Stimulated activated naive CD4-positive, alpha-beta T cell treated with Interleukin-2 at 50 U/mL for 16 hours (primary cell): ENCODE data around the gene DNAH17.
A peak's percentile ranks its signal among the peaks of the same experiment; 100 is the strongest.

Source experiments
- DNase-seq: peaks from one replicate; lab custom pipeline; 2025; lab: John Stamatoyannopoulos, UW

DNAH17 gene

DNA sequence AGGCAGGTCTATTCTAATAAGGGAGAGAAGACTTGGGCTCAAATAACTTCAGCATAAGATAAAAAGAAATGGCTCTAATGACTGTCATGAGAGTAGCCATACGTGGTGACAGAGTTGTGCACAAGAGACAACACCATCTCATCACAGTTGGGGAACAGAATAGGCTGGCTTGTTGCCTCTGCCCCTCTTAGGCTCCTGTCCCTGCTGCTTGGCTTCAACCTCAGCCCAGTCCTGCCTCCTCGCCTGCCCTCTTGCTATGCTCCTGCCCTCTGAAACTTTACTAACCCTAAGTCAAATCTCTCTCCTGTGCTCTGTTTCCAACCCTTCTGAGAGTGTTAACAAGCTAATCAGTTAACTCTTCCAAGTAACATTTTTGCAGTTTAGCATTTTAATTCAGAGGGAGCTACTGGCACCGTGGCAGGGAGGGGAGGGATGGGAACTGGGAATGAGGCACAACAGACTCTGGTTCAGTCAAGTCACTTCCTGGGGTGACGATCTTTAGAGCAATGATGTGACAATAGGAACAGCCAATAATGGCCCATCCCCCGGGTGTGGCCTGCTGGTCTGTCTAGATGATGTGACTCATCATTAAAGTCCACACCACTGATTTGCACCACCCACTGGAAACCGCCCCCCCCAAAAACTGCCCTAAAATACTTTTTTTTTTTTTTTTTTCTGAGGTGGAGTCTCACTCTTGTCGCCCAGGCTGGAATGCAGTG lies 35.5 kb downstream of the DNAH17 start:
- no peak for DNase-seq

DNA sequence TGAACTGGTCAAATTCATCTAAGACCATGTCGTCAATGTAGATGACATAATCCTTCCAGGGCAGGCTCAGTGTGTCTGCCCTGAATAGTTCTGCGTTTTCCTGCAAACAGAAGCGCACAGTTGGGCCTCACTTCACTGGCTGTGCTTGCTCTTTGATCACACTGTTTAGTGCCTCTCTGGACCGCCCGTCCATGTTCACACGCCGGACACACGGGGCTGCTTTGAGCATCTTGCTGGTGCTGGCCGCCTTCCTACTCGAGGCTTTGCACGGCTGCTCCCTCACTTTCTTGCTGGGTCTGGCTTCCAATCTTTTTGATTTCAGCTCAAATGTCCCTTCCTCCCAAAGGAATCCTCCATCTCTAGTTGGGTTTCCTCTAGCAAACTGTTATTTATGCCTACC lies 37.4 kb downstream of the DNAH17 start:
- DNase-seq, result no peak

DNA sequence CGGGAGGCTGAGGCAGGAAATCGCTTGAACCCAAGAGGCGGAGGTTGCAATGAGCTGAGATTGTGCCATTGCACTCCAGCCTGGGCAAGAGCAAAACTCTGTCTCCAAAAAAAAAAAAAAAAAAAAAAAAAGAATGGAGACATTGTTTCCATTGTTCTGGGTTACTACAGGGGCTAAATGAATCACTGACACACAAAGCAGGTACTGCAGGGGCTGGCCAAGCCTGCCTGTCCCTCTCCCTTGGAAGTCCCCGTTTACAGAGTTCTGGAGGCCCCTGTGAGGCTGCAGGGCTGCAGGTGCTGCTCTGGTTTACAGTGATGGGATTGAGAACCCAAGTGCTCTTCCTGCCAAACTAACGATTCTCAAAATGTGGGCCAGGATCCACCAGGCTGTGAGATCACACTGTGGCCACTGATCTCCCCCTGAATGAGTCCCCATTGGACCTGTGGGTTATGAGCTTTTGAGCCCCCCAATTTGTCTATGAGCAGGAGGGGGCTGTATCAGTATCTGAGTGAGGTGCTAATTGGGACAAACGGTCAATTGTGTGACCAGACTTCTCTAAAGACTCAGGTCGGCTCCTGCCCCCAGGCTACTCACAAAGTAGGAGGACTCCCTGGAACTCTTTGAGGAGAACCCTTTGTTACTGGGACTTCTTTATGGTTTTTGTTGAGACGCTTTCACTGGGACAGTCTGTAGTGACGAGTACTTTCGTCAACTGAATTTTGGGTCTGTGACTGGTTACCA lies 39.0 kb downstream of the DNAH17 start:
- no peak for DNase-seq

DNA sequence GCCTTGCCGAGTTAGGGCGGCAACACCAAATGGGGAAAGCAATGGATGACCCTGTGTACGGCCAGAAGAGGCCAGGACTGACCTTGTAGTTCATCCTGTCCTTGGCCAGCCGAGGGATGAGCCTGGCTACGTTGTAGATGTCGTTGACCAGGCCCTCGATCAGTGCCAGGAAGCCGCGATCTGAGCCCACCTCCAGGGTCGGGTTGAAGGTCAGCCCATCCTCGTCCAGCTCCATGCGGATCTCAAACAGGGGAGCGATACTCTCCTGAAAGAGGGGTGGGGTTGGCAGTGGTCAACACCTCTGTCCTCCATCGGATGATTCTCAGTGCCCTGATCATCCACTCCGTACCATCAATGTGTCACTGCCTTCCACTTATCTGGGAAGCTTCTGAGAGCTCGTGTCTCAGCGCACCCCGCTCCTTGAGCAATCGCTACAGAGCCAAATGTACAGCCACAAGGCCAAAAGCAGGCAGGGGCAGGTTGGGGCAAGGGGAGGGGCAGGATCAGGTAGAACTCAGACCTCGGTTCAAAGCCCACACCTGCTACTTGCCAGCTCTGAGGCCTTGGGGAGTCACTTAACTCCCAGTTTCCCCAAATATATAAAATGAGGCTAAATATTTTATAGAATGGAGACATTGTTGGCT lies 39.9 kb downstream of the DNAH17 start:
- DNase-seq, result no peak

DNA sequence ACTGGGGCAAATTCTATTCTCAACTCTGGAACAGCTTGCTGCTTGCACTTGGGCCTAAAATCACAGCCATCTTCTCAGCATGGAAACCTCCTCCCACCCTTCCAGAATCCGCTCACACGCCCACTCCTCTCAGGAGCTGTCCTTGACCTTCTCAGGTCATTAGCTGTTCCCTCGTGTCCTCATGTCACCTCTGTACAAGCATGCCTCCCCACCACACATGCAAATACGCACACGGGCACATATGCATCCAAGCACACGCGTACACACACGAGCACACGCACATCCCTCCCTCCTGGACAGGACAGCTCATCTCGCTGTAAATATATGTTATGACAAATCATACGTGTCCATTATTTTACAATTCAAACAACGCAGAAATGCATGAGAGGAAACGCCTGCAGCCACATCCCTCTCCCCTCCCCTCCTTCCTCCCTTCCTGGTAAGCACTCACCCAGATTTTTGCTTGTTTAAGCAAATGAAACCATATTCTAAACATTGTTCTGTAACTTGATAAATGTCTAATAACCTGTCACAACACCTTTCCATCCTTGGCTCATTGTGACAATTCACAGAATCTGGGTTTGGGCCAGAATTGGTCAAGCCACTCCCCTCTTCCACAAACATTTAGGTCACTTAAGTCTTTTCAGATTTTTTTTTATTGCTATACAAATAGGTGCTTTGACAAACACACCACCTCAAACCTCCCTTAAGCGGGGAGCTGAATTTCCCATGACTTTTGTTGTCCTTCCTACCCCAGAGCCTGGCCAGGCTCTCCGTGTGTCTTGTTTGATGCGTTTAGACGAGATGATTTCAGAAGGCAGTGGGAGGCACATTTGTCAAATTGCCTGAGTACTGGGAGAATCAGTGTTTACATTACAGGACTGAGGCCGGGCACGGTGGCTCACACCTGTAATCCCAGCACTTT lies 41.7 kb downstream of the DNAH17 start:
- DNase-seq, result no peak

DNA sequence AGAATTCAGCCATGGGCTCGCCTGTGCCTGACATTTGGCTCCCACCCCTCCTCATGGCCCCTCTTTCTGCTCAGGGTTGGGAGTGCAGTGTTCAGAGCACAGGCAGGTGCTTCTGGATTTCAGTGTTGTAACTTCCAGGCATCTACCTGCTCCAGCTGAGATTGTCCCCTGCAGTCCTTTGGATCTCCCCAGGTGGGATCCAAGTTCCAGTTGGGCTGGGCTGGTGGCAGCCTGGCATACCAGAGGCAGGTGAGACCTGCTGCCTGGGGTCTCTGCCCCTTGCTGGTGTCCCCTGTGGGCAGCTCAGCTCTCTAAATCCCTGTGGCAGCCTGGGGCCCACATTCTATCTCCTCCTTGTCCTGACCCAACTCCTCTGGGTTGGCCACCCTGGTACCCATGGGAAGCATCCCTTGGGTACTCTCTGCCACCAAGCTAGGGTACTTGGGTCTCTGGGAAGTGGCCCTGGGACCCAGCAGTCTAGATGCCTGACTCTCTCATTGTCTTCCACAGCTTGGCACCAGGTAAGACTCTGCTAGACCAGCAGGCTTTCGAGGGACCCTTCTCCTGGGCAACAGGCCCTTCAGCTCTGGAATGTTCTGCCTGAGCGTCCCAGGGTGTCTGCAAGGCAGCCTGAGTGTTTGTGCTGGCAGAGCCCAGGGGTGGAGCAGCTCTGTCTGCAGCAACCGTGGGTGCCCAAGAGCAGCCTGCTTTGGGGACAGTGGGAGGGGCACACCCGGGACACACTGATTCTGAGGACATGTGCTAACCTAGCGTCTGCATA lies 42.5 kb downstream of the DNAH17 start:
- DNase-seq, result no peak

DNA sequence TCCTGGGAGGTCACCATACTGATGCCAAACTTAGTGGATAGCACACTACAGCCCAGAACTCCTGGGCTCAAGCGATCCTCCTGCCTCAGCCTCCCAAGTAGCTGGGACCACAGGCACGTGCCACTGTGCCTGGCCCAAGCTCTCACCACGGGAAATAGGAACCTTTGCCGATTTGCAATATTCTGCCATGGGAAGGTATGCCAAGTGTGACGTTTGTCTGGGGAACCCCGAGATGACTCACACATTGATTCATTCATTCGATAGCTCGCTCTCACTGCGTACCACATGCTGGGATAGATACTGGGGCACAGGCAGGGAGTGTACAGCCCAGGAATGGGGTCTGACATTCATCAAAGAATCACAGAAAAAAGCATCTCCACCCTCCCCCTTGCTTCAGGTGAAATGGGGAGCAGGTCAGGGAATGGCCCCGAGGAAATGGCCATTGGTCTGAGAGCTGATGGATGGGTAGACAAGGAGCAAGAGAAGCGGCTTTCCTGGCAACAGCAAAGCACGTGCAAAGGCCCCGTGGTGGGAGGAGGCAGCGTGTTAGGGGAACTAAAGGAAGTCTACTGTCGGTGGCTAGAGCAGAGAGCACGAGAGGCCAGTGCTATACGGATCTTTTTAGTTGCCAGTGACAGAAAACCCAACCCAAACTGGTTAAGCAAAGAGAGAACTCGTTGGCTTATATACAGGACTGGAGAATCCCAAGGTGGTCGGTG lies 44.1 kb downstream of the DNAH17 start:
- DNase-seq, result peak; percentile 12

DNA sequence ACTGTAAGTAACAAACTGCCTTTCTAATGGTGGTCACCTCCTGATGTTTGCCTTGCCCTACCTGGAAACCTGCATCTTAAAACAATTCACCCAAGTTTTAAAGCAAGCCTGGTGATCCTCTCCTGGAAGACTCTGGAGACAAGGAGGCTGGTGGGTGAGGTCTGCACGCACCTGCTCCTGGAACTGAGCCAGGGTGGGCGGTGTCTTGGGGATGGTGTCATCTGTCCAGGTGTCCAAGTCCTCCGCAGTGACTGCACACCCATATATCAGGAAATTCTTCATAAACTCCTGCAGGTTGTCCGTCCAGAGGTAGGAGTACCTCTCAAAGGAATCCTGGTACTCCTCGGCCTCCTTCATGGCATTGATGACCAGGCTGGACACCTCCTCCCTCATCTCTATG lies 44.9 kb downstream of the DNAH17 start:
- no peak for DNase-seq

DNA sequence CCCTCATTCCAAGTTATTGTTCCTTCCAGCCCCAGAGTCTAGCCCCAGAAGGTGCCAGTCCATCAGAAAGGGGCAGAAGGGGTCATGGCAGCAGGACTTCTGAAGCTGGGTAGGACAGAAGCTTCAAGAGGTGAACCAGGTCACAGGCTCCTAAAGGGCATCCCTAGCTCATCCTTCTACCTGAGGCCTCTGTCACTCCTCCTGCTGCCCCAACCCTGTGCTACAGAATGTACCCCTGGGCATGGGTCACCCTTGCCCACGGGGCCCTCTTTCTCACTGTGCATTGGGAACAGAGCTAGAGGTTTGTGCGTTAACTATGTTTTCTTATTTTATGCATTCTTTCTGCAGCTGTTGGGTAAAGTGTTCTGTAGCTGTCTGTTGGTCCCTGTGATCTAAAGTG lies 46.5 kb downstream of the DNAH17 start:
- no peak for DNase-seq

DNA sequence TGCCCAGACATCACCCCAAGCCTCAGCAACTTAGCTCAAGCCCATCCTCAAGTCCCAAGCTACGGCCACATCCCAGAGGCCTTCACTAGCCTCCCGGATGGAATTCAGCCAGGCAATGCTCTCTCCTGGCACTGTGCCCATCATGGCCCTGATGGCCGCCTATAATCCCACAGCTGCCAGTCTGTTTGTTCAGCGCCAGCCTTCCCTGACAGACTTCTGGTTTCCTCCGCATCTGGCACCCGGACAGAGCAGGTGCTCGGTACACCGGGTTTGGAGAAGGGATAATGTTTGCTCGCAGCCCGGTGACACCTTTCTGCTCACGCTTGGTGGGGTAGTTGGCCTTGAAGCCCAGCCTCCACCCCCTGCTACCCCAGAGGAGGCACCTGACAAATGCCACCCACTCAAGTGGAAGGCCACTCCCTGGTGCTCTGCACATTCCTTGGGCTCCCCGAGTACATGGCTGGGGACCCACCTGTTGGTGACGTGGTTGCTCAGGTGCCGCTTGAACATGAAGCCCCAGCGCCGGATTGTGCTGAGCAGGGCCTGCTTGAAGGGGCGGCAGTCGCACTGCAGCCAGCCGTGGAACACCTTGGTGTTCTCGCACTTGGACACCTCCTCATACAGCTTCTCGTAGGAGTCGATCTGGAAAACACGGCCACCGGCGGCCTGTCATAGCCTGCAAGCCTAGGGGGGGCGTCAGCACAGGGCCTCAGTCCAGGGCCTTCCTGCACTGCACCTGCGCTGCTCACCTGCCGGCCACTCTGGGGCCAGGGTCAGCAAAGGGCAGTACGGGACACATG lies 47.1 kb downstream of the DNAH17 start:
- no peak for DNase-seq

DNA sequence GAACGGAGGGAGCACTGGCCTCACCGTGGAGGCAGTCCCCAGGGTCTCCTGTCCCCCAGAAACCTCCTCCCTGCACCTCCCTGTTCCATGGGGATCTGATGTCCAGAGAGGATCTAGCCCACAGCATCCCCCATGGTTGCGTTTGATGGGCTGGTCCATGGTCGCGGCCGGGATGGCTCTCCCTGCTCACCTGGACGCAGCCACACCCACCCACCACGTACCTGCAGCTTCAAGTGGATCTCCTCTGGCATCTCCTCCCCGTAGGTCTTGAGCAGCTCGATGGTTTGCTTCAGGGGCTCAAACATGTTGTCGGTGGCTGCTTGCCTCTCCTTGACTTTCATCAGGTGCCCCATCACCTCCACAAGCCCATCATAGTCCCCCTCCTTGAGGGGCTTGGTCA lies 47.9 kb downstream of the DNAH17 start:
- DNase-seq, result no peak

DNA sequence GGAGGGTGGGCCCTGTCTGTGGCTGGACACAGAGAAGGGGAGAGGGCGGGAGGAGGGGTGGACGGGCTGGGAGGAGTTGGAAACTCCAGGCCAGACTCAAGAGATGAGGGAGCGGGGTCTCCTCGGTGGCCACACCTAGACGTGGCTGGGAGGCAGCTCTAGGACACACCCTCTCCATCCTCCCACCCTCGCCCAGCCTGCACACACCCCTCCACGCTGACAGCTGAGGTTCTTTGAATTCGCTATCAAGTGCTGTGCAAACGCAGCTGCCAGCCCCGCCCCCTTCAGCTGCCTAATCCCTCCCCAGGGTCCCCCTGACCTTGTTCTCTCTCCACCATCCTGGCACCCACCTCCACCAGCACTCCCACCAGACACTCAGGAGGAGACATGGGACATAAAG lies 48.7 kb downstream of the DNAH17 start:
- no peak for DNase-seq

DNA sequence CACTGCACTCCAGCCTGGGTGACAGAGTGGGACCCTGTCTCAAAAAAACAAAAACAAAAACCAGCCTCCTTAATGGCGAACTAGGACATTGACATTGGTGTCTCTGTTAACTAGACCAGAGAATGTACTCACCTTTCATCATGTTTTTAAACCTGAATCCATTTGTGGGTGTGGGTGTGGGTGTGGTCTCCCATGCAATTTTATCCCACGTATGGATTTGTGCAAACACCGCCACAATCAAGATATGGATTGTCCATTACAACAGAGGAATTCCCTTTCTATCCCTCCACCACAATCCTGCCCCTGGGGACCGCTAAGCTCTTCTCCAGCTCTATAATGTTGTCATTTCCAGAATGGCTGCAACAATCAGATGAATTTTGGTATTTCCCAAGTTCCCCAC lies 49.9 kb downstream of the DNAH17 start:
- no peak for DNase-seq

DNA sequence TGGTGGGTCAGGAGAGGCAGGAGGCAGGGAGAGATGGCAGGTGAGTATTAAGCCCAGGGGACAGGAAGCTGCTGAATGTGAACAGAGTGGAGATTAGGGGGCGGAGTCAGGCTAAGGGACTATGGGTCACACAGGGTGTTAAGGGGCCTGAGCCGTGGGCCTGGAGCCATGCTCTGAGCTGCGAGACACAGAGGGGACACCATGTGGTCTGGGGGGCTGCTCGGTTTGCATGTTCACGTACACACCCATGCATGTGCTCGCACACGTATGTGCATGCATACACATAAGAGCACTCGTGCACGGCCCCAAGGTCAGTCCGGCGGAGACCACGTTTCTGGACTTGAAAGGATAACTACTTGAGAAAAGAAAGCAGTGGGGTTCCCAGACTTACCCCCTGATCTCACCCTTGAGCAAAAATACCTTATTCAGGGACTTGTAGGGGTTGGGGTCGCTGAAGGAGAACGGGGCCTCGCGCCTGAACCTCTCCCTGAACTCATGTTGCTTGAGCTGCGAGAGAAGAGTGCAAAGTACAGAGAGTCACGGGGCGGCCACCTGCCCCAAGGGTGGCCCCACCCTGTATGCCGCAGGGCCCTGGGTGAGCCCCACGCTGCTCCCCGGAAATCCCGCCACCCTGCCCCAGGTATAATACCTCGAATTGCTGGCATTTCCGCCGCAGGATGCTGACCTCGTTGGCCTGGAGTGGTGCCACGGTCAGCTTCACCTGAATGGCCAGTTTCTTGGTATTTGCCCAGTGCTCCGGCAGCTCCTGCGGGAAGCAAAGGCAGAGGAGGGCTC lies 50.8 kb downstream of the DNAH17 start:
- no peak for DNase-seq

DNA sequence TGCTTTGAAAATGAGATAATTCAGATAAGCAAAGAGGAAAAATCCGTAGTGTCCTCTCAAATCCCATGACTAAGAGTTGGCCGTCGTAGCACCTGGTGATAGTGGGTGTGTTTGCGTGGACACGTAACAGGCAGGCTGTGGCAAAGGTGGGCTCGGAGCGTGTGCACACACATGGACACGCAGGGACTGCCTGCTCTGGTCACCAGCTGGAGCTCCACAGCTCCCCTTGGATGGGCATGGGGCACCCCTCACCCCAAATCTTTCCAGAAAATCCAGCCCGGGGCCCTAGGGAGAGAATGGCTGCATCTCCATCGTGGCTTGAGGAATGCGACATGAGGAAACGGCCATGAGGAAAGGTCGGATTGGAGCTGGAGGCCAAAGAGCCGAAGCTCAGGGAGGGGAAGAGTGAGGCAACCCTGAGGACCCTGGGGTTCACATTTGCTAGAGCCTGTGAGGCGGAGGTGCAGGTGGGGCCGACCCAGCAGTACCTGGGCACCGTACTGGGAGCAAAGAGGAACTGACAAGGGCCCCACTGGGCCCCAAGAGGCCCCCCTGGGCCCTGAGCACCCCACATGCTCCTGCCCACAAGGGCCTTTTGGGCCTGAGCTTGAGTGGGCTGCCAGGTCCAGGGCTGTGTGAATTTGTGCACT lies 51.6 kb downstream of the DNAH17 start:
- DNase-seq, result no peak

DNA sequence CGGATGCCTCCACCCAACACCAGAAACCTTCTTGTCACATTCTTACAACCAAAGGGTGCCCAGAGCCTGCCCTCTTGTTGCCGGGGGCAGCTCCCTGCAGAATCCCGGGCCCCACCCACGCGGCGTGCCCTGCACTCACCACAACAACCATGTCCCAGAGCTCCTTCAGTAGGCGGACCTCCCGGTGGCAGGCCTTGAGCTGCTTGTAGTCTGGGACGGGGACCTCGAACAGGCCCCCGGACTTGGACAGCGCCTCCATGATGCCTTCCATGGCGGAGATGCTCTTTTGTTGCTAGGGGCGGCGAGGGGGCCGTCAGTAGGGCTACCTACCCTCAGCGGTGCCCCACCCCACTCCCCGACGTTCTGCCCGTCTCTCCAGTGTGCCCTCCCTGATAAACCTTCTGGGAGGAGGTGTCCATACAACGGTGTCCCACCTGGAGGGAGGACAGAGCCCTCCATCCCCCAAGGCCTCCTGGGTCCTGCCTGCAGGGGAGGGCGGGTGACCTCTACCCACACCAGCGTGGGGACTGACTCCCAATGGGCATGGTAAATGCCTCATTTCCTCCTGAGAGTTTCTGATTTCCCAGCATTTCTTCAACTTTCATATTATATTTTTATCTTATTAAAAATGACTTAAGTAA lies 52.2 kb downstream of the DNAH17 start:
- no peak for DNase-seq

DNA sequence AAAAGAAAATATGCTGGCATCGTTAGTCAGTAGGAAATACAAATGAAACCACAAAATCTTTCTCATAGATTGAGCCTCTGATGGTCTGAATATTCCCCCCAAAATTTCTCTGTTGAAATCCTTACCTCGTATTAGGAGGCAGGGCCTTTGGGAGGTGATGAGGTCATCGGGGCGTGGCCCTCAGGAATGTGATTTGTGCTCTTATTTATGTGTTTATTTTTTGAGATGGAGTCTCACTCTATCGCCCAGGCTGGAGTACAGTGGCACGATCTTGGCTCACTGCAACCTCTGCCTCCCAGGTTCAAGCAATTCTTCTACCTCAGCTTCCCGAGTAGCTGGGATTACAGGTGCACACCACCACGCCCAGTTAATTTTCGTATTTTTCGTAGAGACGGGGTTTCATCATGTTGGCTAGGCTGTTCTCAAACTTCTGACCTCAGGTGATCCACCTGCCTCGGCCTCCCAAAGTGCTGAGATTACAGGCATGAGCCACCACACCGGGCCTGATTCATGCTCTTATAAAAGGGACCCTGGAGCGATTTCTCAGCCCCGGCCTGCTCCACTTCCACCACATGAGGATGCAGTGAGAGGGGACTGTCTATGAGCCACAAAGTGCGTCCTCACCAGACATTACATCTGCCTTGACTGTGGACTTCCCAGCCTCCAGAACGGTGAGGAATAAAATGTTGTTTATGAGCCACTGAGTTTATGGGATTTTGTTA lies 53.1 kb downstream of the DNAH17 start:
- no peak for DNase-seq
